ENCODE data around the gene ZNF280B.
"Not testable (repeated sequence)": the region's sequence is repeated elsewhere in the genome, so short reads cannot be mapped to it uniquely, and the experiment has no call there.

Gene ZNF280B

DNA sequence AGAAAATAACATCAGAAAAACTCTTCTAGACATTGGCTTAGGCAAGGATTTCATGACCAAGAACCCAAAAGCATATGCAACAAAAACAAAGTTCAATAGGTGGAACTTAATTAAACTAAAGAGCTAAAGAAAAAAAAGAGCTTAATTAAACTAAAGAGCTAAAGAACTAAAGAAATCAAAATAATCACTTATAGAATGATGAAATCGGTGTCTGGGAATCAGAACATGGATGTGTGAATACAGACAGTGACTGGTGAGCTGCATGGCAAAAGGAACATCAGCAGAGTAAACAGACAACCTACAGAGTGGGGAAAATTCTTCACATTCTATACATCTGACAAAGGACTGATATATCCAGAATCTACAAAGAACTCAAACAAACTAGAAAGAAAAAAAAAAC, 41.4 kb downstream of the ZNF280B start:
- no peak overlapping the region for H3K27ac ChIP-seq
- DNase-seq (ENCODE audit: low read depth, low spot score): no peak

DNA sequence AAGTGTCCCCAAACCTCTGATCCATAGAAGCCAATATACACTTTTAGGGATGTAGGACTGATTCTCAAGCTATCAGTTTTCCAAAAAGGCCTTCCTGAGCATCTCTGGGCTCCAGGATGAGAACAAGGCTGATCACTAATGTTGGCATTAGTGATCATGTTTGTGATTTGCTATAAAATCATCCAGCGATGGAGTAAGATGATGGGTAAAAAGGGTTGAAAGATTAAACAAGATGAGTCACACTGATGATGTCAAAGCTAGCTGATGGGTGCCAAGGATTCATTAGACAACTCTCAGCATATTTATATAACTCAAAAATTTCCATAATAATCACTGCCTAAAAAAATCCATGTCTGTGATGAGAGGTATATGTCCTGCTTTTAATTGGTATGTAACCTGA, 42.8 kb downstream of the ZNF280B start:
- DNase-seq (ENCODE audit: low read depth, low spot score): no peak

GRCh38 chr22:22465094-22465602, 43.4 kb downstream of the ZNF280B start:
- H3K27ac ChIP-seq: no peak overlapping the region
- no peak for DNase-seq (ENCODE audit: low read depth, low spot score)

More for the DNA sequence above, 42.8 kb downstream of the ZNF280B start:
- no peak overlapping the region for H3K27ac ChIP-seq

- no peak overlapping the region for H3K27ac ChIP-seq
- DNase-seq (ENCODE audit: low read depth, low spot score): no peak
These were observed 43.9 kb downstream of the ZNF280B start for GRCh38 chr22:22464541-22465054.

DNA sequence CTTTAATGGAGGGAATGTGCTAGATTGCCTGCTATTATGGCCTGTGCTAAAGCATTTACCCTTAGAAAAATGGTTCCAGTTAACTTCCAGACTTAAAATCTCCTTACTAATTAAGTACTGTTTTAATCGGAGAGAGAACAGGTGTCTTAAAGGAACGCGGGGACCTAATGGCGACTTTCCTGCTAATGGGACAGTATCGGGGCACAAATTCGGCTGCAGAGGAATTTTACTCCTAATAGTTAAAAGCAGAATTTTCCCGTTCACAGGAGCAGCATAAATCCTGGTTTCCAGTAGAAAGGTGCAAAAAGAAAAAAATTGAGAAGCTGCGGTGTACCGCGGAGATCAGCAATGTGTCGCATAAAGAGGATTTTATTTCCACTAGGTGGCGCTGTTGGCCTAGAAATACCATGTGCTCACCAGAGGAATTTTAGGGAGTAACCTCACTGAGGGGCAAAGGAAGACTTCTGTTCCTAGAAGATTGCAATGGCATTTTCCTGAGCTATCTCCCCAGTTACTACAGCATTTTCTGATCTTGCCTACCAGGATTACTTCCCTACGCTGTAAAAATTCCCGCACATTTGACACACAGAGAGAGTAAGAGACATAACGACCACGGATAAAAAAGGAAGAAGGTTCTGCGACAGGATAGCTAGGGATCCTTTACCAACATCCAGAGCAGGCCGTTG, 44.5 kb downstream of the ZNF280B start:
- DNase-seq (ENCODE audit: low read depth, low spot score): no peak

GRCh38 chr22:22462813-22463567, 45.6 kb downstream of the ZNF280B start:
- DNase-seq (ENCODE audit: low read depth, low spot score): no peak

More for the DNA sequence above, 44.5 kb downstream of the ZNF280B start:
- H3K27ac ChIP-seq: no peak overlapping the region

GRCh38 chr22:22461583-22461982, 47.0 kb downstream of the ZNF280B start:
- H3K27ac ChIP-seq: no peak overlapping the region
- no peak for DNase-seq (ENCODE audit: low read depth, low spot score)

More at GRCh38 chr22:22462813-22463567, 45.6 kb downstream of the ZNF280B start:
- H3K27ac ChIP-seq: no peak overlapping the region

- no peak overlapping the region for H3K27ac ChIP-seq
- DNase-seq (ENCODE audit: low read depth, low spot score): no peak
These were observed 47.4 kb downstream of the ZNF280B start for GRCh38 chr22:22461111-22461510.

- DNase-seq (ENCODE audit: low read depth, low spot score): no peak
- no peak overlapping the region for H3K27ac ChIP-seq
These were observed 47.9 kb downstream of the ZNF280B start for GRCh38 chr22:22460635-22461034.

DNA sequence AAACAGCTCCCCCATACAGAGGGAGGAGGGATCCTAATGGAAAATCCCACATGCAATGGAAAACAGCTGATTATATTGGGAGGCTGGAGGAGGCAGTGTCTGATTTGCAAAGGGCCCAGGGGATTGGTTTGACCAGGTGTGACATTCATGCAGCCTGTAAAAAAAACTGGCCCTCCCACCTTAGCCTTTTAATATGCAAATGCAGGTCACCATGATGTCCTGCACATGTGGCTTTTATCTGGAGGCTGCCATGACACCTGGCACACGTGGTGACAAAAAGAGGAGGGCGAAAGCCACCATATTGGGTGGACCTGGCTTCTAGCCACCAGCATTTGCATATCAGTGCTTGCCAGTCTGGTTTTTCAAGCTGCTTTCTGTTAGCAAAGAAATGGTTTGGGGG, 48.5 kb downstream of the ZNF280B start:
- no peak for DNase-seq (ENCODE audit: low read depth, low spot score)
- no peak overlapping the region for H3K27ac ChIP-seq

DNA sequence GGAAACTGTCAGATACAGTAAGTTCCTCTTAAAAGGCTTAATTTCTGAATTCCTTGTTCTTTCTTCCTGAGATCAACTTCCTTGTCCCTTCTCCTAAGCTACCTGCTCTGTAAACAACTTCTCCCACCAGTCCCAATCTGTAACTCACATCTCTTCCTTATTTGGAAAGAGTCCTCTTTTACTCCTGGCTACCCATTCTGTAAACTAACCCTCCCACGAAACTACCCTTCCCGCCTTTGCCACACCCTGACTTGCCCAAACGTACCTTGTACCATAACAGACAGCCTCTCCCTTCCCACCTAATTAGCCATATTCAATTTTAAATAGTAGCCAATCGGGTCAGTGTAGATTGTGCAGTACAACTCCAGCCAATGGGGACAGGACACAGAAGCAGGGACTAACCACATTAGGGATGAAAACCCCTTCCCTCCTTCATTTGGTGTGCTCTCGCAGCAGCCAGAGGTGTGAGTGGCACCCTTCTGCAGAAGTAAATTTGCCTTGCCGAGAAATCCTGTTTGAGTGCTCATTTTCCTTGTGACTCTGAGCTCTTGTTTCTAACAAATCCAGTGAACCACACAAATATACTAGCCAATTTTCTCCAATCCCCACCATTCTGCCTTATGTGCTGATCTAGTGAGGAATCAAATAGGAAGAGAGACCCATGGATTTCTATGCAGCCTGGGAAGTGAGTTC, 49.5 kb downstream of the ZNF280B start:
- DNase-seq (ENCODE audit: low read depth, low spot score): no peak
- no peak overlapping the region for H3K27ac ChIP-seq

DNA sequence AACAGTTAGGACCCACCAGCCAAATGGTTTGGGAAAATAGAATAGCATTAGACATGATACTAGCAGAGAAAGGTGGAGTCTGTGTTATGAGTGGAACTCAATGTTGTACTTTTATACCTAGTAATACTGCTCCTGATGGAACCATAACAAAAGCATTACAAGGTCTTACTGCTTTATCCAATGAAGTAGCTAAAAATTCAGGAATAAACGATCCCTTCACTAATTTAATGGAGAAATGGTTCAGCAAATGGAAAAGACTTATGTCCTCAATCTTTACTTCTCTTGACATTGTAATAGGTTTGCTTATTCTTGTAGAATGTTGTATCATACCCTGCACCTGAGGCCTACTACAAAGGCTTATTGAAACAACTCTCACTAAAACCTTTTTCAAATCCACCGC, 50.2 kb downstream of the ZNF280B start:
- no peak for DNase-seq (ENCODE audit: low read depth, low spot score)
- H3K27ac ChIP-seq: no peak overlapping the region

GRCh38 chr22:22454997-22455396, 53.5 kb downstream of the ZNF280B start:
- no peak overlapping the region for H3K27ac ChIP-seq
- no peak for DNase-seq (ENCODE audit: low read depth, low spot score)

- no peak overlapping the region for H3K27ac ChIP-seq
- DNase-seq (ENCODE audit: low read depth, low spot score): no peak
These were observed 55.4 kb downstream of the ZNF280B start for GRCh38 chr22:22452996-22453686.

- no peak for DNase-seq (ENCODE audit: low read depth, low spot score)
These were observed 56.3 kb downstream of the ZNF280B start for GRCh38 chr22:22452211-22452610.

DNA sequence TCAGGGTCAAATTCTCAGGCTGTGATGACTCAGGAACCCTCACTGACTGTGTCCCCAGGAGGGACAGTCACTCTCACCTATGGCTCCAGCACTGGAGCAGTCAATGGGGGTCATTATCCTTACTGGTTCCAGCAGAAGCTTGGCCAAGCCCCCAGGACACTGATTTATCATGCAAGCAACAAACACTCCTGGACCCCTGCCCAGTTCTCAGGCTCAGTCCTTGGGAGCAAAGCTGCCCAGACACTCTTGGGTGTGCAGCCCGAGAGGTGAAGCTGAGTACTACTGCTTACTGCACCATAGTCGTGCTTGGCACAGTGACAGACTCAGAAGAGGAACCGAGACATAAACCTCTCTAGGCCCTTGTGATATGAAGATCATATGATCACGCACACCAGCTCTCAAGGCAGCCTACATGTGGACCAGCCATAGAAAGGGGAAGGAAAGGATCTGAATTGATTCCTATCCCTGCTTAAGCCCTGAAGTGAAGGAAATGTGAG, 58.2 kb downstream of the ZNF280B start:
- no peak for DNase-seq (ENCODE audit: low read depth, low spot score)
- H3K27ac ChIP-seq: no peak overlapping the region

More at GRCh38 chr22:22452211-22452610, 56.3 kb downstream of the ZNF280B start:
- no peak overlapping the region for H3K27ac ChIP-seq

GRCh38 chr22:22449819-22450218, 58.7 kb downstream of the ZNF280B start:
- no peak overlapping the region for H3K27ac ChIP-seq

DNA sequence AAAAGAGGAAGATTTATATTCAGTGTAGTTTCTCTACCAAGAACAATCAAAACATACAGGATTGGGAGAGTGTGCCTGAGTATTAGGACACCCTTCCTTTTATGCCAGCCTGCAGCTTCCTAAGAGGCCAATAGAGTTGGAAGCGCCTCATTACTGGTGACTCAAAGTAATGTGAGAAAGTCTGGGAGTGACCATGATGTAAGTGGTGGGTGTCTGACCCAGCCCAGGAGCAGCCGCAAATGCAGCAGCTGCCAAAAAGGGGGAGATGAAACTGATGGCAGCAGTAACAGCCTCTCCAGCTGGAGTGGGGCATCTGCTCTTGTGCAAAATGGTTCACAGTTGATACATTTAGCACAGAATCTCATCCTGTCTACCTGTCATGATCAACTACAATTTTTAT, 62.0 kb downstream of the ZNF280B start:
- no peak overlapping the region for H3K27ac ChIP-seq
- DNase-seq (ENCODE audit: low read depth, low spot score): no peak

More at GRCh38 chr22:22449819-22450218, 58.7 kb downstream of the ZNF280B start:
- DNase-seq (ENCODE audit: low read depth, low spot score): no peak

GRCh38 chr22:22444007-22444589, 64.4 kb downstream of the ZNF280B start:
- not testable (repeated sequence) for DNase-seq (ENCODE audit: low read depth, low spot score); H3K27ac ChIP-seq
